CD14-positive monocyte (primary cell): ENCODE measurements around the gene IGF2BP2. TPM values are rescaled to one million over a fixed set of nuclear protein-coding genes. Genes with fewer than 3 reads are reported as not detected.
A peak's percentile ranks its signal among the peaks of the same experiment; 100 is the strongest.

Source experiments
- DNase-seq, 3 donors: peaks; one replicate each; pipeline ENCODE4 v3.0.0-alpha.2; 2011 to 2022
- H2AFZ ChIP-seq: 2 replicates; pipeline ENCODE4 v1.6.0; 2012; ENCODE audit warnings: mild to moderate bottlenecking, low read depth, low read length, inconsistent platforms; ENCODE audit not compliant: insufficient read depth, poor library complexity, severe bottlenecking
- H3K27ac ChIP-seq, 2 donors: 1 replicate in 1 of 2; 2 replicates in 1 of 2; pipeline ENCODE4 v1.5.1; 2012 to 2013; ENCODE audit warnings: low read length in 2 of 2, control low read depth in 1 of 2, inconsistent platforms in 1 of 2, low read depth in 1 of 2, mild to moderate bottlenecking in 1 of 2
- H3K27me3 ChIP-seq, 2 donors: one replicate each; pipeline versions ENCODE4 v1.6.0 to v1.6.1; 2011 to 2013; ENCODE audit warnings: low read length in 2 of 2; ENCODE audit not compliant: control insufficient read depth in 2 of 2, insufficient read depth in 2 of 2
- H3K36me3 ChIP-seq, 2 donors: replicated peaks in 1 of 2; 1 replicate in 1 of 2; 2 replicates in 1 of 2; pipeline versions ENCODE4 v1.5.1 to v1.6.1; 2012 to 2013; ENCODE audit warnings: low read length in 2 of 2, control low read depth in 1 of 2, inconsistent platforms in 1 of 2, mild to moderate bottlenecking in 1 of 2; ENCODE audit not compliant: insufficient read depth in 2 of 2, control insufficient read depth in 1 of 2
- H3K4me1 ChIP-seq, 2 donors: 1 replicate in 1 of 2; 2 replicates in 1 of 2; pipeline versions ENCODE4 v1.5.1 to v1.6.1; 2012 to 2013; ENCODE audit warnings: low read length in 2 of 2, control low read depth in 1 of 2, inconsistent platforms in 1 of 2, mild to moderate bottlenecking in 1 of 2, moderate library complexity in 1 of 2; ENCODE audit not compliant: insufficient read depth in 2 of 2, control insufficient read depth in 1 of 2
- H3K4me2 ChIP-seq: replicated peaks from 2 replicates; pipeline ENCODE3; 2012; ENCODE audit warnings: low read length, moderate library complexity, mild to moderate bottlenecking; ENCODE audit not compliant: poor library complexity, severe bottlenecking; ENCODE audit errors: extremely low read depth
- H3K4me3 ChIP-seq, 3 experiments: fragments of 200-600 bp in 1 of 3; sonication (generic) in 1 of 3; replicated peaks in 1 of 3; 1 replicate in 2 of 3; 2 replicates in 1 of 3; pipeline ENCODE4 v1.5.1; 2011 to 2013; ENCODE audit warnings: low read length in 3 of 3, mild to moderate bottlenecking in 3 of 3, control low read depth in 2 of 3, low read depth in 2 of 3, inconsistent platforms in 1 of 3, moderate library complexity in 1 of 3
- H3K79me2 ChIP-seq: 2 replicates; pipeline ENCODE4 v1.6.0; 2012; ENCODE audit warnings: mild to moderate bottlenecking, control low read depth, inconsistent platforms, low read length, moderate library complexity; ENCODE audit not compliant: insufficient read depth
- H3K9ac ChIP-seq: 2 replicates; pipeline ENCODE4 v1.6.0; 2017; ENCODE audit warnings: low read length, mild to moderate bottlenecking; ENCODE audit not compliant: insufficient read depth, poor library complexity, severe bottlenecking
- H3K9me3 ChIP-seq, 2 donors: replicated peaks in 1 of 2; 1 replicate in 1 of 2; 2 replicates in 1 of 2; pipeline versions ENCODE4 v1.5.1 to v1.6.1; 2012 to 2013; ENCODE audit warnings: low read length in 2 of 2, control low read depth in 1 of 2; ENCODE audit not compliant: control insufficient read depth in 1 of 2, insufficient read depth in 1 of 2
- H4K20me1 ChIP-seq: 2 replicates; pipeline ENCODE4 v1.6.0; 2012; ENCODE audit warnings: mild to moderate bottlenecking, low read length, control low read depth, moderate library complexity; ENCODE audit not compliant: insufficient read depth
- H3K27ac Mint-ChIP-seq, 7 donors: one replicate each; pipeline ENCODE4 v1.8.0; 2020; ENCODE audit warnings: mild to moderate bottlenecking in 7 of 7, mixed read lengths in 7 of 7, moderate library complexity in 6 of 7, inconsistent platforms in 2 of 7
- H3K27me3 Mint-ChIP-seq, 3 donors: one replicate each; pipeline ENCODE4 v1.8.0; 2021 to 2022; ENCODE audit warnings: low read depth in 3 of 3, mild to moderate bottlenecking in 3 of 3, mixed read lengths in 3 of 3, moderate library complexity in 3 of 3, inconsistent platforms in 1 of 3
- H3K36me3 Mint-ChIP-seq, 2 donors: one replicate each; pipeline ENCODE4 v1.8.0; 2020; ENCODE audit warnings: mixed read lengths in 2 of 2, inconsistent platforms in 1 of 2, mild to moderate bottlenecking in 1 of 2
- H3K4me1 Mint-ChIP-seq: one replicate; pipeline ENCODE4 v1.8.0; 2020; ENCODE audit warnings: mild to moderate bottlenecking, mixed read lengths
- H3K4me3 Mint-ChIP-seq, 2 donors: one replicate each; pipeline ENCODE4 v1.8.0; 2020; ENCODE audit warnings: mild to moderate bottlenecking in 2 of 2, mixed read lengths in 2 of 2, moderate library complexity in 1 of 2
- H3K9me3 Mint-ChIP-seq, 7 donors: one replicate each; pipeline ENCODE4 v1.8.0; 2020 to 2022; ENCODE audit warnings: mixed read lengths in 7 of 7, mild to moderate bottlenecking in 6 of 7, moderate library complexity in 6 of 7, inconsistent platforms in 2 of 7
- WGBS: methylation state at CpG from one replicate; pipeline ENCODE4 v1.1.5; 2013; ENCODE audit warnings: missing lambda C conversion rate; ENCODE audit not compliant: insufficient coverage; 5-methylcytosine and 5-hydroxymethylcytosine counted together
- intact Hi-C, 2 donors: fragments of 100-400 bp; cut with micrococcal nuclease; formaldehyde crosslinking; loops; one replicate each; pipeline versions ENCODE4 v1.15.0 to v1.15.1; 2023
- polyA minus RNA-seq: library from RNA; depleted of rRNA, polyadenylated mRNA; stranded (reverse); fragments of >200 nt; gene quantifications from 2 replicates; pipeline ENCODE4 v1.2.3, GENCODE V29; 2012
- polyA plus RNA-seq, 3 donors: library from polyadenylated mRNA; depleted of rRNA in 1 of 3; unstranded in 2 of 3; stranded (reverse) in 1 of 3; fragments of 300-500 nt in 2 of 3; fragments of >200 nt in 1 of 3; fragmentation: Illumina TruSeq in 2 of 3; gene quantifications; 1 replicate in 2 of 3; 2 replicates in 1 of 3; pipeline ENCODE4 v1.2.3, GENCODE V29; 2012 to 2021
- total RNA-seq, 12 experiments: library from RNA in 1 of 12; stranded (reverse) in 1 of 12; fragments of 120-200 nt in 1 of 12; gene quantifications; one replicate each; pipeline ENCODE4 v1.2.4 and lab custom pipeline; 2013 to 2026; ENCODE audit warnings: mixed read lengths in 6 of 12, inconsistent platforms in 1 of 12
- TF ChIP-seq, protein P1 (sequence below): fragments of 200-600 bp; IDR thresholded peaks from one replicate; pipeline ENCODE4 v1.8.0; 2022; ENCODE audit warnings: antibody characterized with exemption, mild to moderate bottlenecking

IGF2BP2 gene
- 10.7 TPM for total RNA-seq (2013)
- 1 to 10 TPM in 1 of 3 donors, under 1 TPM in 2; 0.78 to 2.8 (median 1.00) TPM for polyA plus RNA-seq
- polyA minus RNA-seq: 5.5 and 7.5 TPM in 2 replicates
- total RNA-seq (lab: John Stamatoyannopoulos, UW): 10.3 to 30.8 (median 23.1) reads per million in 11 experiments

- 0% methylated on average over 67 of the region's 96 CpGs for WGBS
- peak within 1 kb of the TSS; percentile 80 for H3K9ac ChIP-seq
- Mint-ChIP-seq H3K4me3 (peak within 1 kb of the TSS; percentile 94 to 96), H3K36me3 (peaks cover 3 to 5% of the 10 kb centered on the region in 2 donors), H3K27me3 (peaks cover 3 to 19% (median 9%) of the 10 kb centered on the region in 3 donors), H3K9me3 (peaks cover 0 to 2% (median 0%) of the 10 kb centered on the region in 7 donors), H3K27ac (peak within 1 kb of the TSS; percentile 42 to 88 (median 74)), H3K4me1 (peaks cover 26% of the 10 kb centered on the region)
- H3K36me3 ChIP-seq: no peaks in the 10 kb centered on the region
- TF ChIP-seq, protein P1, sequence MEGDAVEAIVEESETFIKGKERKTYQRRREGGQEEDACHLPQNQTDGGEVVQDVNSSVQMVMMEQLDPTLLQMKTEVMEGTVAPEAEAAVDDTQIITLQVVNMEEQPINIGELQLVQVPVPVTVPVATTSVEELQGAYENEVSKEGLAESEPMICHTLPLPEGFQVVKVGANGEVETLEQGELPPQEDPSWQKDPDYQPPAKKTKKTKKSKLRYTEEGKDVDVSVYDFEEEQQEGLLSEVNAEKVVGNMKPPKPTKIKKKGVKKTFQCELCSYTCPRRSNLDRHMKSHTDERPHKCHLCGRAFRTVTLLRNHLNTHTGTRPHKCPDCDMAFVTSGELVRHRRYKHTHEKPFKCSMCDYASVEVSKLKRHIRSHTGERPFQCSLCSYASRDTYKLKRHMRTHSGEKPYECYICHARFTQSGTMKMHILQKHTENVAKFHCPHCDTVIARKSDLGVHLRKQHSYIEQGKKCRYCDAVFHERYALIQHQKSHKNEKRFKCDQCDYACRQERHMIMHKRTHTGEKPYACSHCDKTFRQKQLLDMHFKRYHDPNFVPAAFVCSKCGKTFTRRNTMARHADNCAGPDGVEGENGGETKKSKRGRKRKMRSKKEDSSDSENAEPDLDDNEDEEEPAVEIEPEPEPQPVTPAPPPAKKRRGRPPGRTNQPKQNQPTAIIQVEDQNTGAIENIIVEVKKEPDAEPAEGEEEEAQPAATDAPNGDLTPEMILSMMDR: no peak
- DNase-seq: peak; percentile 49 to 63 (median 59)
- peak within 1 kb of the TSS; percentile 85 to 97 (median 95) for H3K4me3 ChIP-seq
- peaks cover 0 to 5% of the 10 kb centered on the region in 2 donors for H3K27me3 ChIP-seq
- intact Hi-C loops: loop anchor here (5.0 to 10.0 kb wide), 2 partner anchors 110 to 112 kb away; partner anchors contain the start of gene TRA2B (in 2 of the 2)
- peaks cover 55% of the 10 kb centered on the region for H3K79me2 ChIP-seq
- H3K9me3 ChIP-seq: no peaks in the 10 kb centered on the region
- no peaks in the 10 kb centered on the region for H4K20me1 ChIP-seq
- peak within 1 kb of the TSS; percentile 98 for H3K4me2 ChIP-seq
- peaks cover 5 to 32% of the 10 kb centered on the region in 2 donors for H3K4me1 ChIP-seq
- H3K27ac ChIP-seq: peak within 1 kb of the TSS; percentile 45 to 54
- peak within 1 kb of the TSS; percentile 93 for H2AFZ ChIP-seq
These were observed at the start of gene IGF2BP2 for GRCh38 chr3:185825006-185825638. Gene IGF2BP2, minus strand, starts transcription at chr3:185825042. Its CDS starts 82 bp downstream, at chr3:185824960.

GRCh38 chr3:185874119-185874518, 49.3 kb upstream of the IGF2BP2 start:
- intact Hi-C loops: no loop called here
- Histone ChIP-seq H3K9me3 (no peaks in the 10 kb centered on the region), H3K4me3 (no peak overlapping the region), H3K36me3 (no peaks in the 10 kb centered on the region), H3K79me2 (no peaks in the 10 kb centered on the region), H3K27ac (no peak overlapping the region), H3K4me2 (no peak overlapping the region), H2AFZ (no peak overlapping the region), H3K4me1 (no peaks in the 10 kb centered on the region), H3K9ac (no peak overlapping the region), H4K20me1 (no peaks in the 10 kb centered on the region), H3K27me3 (no peaks in the 10 kb centered on the region)
- no peaks in the 10 kb centered on the region for H3K36me3 Mint-ChIP-seq
- no peak overlapping the region for H3K27ac Mint-ChIP-seq
- peaks cover 0 to 2% (median 2%) of the 10 kb centered on the region in 3 donors for H3K27me3 Mint-ChIP-seq
- H3K4me3 Mint-ChIP-seq: no peak overlapping the region
- H3K4me1 Mint-ChIP-seq: no peaks in the 10 kb centered on the region
- no peak for DNase-seq
- TF ChIP-seq, protein P1: no peak
- 100% methylated on average over 1 of the region's 9 CpGs for WGBS
- H3K9me3 Mint-ChIP-seq: peaks cover 0 to 2% (median 0%) of the 10 kb centered on the region in 7 donors
